HK-2 (cell line): Measurements from ENCODE around the gene TMEM209.
"Not testable (repeated sequence)": the region's sequence is repeated elsewhere in the genome, so short reads cannot be mapped to it uniquely, and the experiment has no call there.

ENCODE experiments used
- DNase-seq: peaks from one replicate; pipeline ENCODE4 v3.0.0-alpha.2; 2018; ENCODE audit not compliant: unreplicated experiment

The TMEM209 gene

DNA sequence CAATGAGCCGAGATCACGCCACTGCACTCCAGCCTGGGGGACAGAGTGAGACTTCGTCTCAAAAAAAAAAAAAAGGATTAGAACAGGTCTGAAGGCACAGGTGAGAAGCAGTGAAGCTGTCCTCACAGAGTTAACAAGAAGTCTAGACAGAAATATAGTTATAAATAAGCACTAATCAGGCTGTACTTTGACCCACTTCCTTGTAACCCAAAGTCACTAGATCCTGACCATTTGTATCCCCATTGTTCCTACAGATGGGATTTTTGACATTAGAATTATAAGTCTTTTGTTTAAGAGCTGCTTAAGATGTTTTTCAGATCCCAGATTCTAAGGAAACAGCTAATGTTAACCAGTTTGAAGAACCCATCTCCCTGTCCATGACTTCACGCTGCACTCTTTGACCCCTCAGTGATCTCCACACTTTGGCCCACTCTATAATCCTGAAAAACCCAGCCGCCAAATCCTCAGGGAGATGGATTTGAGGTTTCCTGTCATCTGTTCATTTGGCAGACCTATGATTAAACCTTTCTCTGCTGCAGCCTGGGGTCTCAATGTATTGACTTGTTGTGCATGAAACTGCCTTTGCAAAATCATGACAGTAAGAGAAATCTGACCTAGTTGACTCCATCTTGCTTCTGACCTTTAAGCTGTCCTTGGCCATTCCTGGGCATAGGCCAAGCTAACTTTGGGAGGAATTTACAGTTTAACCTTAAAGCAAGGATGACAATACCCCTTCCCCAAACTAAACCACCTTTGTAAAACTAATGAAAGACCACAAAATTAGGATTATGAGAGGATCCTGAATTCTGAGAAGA, 13.8 kb upstream of the TMEM209 start:
- DNase-seq, result no peak

GRCh38 chr7:130216750-130217149, 11.5 kb upstream of the TMEM209 start:
- DNase-seq, result no peak

- no peak for DNase-seq
Observed at GRCh38 chr7:130216025-130216424, 10.8 kb upstream of the TMEM209 start.

GRCh38 chr7:130213828-130214227, 8.6 kb upstream of the TMEM209 start:
- DNase-seq, result no peak

GRCh38 chr7:130210181-130210935, 5.2 kb upstream of the TMEM209 start:
- DNase-seq, result no peak

GRCh38 chr7:130208516-130208915, 3.3 kb upstream of the TMEM209 start:
- DNase-seq, result no peak

GRCh38 chr7:130207642-130208041, 2.4 kb upstream of the TMEM209 start, which contains the start of gene SSMEM1:
Gene SSMEM1, plus strand, starts transcription at chr7:130207860. Its CDS starts 51 bp downstream, at chr7:130207911.
- no peak for DNase-seq

- no peak for DNase-seq
Observed at GRCh38 chr7:130207033-130207432, 1.8 kb upstream of the TMEM209 start.

DNA sequence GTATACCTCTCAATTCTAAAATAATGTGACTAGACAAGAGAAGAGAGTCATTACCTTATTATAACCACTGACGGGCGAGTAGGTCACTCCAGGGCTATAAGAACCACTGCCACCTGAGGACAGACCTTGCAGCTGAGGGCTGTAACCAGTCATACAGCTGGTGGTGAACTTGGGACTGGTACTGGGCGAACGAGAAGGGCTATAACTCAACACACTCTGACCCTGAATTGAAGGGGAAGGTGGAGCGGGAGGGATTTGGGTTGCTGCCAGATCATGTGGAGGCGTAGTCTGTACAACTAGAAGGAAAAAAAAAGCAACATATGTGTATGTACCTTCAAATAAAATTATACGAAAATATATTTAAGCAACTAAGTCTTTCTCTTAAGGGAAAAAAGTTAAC, 3.4 kb downstream of the TMEM209 start:
- DNase-seq, result no peak

- DNase-seq, result no peak
Observed at GRCh38 chr7:130197094-130197493, 8.1 kb downstream of the TMEM209 start.

- DNase-seq, result no peak
Observed at GRCh38 chr7:130196476-130196875, 8.7 kb downstream of the TMEM209 start.

DNA sequence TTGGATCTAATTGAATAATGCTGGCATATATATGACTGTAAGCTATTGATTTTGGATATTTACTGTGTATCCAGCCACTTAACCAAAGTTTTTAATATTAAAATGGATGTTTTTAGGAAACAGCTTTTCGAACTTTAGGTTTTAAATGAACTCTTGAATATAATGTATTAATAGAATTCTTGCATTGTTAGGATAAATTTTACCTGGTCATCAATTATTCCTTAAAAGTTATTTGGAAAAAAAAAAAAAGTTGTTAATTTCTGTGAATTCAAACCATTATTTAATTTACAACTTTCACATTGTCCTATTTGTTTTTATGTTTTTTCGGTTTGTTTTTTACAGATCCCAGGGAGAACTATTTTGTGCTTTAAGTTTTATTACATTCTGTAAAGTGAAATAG, 9.8 kb downstream of the TMEM209 start:
- DNase-seq, result no peak

DNA sequence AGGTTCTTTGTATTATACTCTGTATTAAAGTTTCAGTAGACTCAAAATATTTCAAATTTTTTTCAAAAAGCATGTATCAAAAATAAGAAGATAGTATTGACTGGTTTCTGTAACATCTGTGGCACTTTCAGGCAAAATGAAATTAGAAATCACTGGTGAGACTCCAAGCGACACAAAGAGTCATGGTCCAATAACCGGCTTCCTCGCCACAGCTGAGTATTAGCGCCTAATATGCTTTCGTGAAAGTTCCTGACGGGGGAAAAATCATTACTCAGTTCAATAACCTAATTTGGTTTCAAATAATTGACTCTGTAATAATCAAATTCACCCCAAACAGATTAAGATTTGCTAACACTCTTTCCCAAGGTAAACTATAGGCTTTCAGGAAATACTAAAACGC, 13.4 kb downstream of the TMEM209 start:
- no peak for DNase-seq

- no peak for DNase-seq
Observed at GRCh38 chr7:130189343-130189742, 15.9 kb downstream of the TMEM209 start.

DNA sequence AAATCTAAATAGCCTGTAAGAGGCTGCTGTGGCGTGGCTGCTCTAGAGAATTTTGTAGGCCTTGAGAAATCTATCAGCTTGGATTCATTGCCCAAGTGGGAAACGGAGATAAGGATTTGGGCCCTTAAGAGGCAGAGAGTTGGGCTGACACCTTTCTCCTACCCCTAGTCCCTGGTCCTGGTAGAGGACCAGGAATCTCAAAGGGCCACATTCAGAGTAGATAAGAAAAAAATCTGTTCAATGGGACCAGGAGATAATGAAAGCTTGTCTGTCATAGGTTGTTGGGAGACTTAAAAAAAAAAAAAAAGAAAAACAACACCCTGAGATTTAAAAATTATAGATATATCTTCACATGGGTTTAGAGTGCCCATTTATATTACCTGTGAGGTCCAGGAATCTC, 17.8 kb downstream of the TMEM209 start:
- no peak for DNase-seq

DNA sequence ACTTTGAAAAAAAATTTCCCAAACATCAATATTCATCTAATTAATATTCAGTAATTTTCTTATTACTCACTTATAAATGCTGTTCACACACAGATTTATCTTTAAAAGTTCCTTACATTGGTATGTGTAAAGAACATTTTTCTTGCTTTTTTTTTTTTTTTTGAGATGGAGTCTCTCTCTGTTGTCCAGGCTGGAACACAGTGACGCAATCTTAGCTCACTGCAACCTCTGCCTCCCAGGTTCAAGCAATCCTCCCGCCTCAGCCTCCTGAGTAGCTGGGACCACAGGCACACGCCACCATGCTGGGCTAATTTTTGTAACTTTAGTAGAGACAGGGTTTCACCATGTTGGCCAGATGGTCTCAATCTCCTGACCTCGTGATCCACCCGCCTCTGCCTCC, 20.9 kb downstream of the TMEM209 start:
- not testable (repeated sequence) for DNase-seq

GRCh38 chr7:130182990-130183389, 22.2 kb downstream of the TMEM209 start:
- DNase-seq, result no peak

- DNase-seq, result no peak
Observed at GRCh38 chr7:130181263-130181605, 24.0 kb downstream of the TMEM209 start.

DNA sequence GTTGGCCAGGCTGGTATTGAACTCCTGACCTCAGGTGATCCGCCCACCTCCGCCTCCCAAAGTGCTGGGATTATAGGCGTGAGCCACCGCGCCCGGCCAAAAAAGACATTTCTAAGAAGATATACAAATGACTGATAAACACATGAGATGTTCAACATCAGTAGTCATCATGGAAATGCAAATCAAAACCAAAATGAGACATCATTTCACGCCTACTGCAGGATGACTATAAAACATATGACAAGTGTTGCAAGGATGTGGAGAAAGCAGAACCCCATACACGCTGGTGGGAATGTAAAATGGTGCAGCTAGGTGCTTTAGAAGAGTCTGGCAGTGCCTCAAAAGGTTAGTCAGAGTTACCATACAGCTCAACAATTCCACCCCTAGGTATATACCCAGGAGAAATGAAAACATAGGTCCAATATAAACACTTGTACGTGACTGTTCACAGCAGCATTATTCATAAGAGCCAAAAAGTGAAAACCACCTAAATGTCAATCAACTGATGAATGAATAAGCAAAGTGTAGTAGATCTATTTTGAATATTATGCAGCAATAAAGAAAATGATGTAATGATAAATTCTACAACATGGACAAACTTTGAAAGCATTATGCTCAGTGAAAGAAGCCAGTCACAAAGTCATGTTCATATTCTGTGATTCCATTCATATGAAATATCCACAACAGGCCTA, 24.5 kb downstream of the TMEM209 start:
- DNase-seq, result no peak

DNA sequence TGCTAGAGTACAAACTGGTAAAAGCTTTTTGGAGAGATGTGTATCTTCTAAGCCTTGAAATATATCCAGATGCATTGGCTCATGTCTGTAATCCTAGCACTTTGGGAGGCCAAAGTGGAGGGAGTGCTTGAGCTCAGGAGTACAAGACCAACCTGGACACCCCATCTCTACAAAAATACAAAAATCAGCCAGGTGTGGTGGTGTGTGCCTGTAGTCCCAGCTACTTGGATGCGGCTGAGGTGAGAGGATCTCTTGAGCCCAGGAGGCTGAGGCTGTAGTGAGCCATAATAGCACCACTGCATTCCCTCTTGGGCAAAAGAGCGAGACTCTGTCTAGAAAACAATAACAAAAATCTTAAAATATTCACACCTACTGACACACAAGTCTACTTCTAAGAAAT, 25.6 kb downstream of the TMEM209 start:
- DNase-seq, result no peak

DNA sequence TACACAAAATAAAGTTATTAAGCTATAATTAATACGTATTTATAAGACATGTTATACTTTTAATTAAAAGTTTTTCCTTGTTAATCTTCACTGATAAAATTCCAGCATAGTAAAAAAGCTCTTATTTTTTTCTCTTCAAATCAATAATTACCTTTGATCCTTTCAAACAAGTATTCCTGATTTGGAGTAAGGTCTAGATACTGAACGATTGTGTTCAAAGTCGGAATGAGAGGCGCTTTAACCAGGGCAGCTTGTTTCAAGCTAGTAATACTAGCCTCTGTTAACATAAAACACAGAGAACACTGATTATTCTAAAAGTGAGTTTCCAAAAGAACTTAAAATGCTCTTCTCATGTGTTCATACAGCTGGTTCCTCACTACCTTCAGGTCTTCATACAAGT, 27.0 kb downstream of the TMEM209 start:
- DNase-seq, result no peak

DNA sequence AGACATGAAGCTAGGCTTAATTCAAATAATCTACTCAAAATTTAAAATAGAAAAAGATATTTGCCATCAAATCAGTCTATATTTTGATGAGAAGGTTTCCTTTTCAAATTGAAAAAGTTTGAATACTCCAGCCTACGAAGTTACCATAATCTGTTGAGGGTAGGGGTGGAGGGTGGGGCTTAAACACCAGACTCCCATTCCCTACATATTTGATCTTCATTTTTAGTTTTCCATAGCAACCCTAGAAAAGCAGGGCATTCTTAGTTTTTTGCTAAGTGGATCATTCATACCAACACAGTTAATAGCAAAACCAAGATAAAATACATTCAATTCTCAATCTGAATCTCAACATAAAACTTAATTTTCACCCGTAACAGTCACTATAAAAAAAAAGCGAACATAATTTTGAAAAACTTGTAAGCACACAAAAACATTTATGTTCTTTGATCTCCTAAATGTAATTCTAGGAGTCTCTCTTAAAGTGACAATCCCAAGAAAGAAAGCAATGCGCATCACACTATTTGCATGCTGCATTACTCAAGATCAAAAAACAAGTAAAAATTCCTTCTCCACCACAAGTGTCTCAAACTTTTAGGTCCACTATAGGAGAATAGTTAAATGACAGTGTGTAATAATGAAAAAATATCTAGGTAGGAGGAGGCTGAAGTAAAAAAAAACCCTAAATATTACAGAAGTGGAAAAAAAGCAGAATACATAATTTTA, 30.8 kb downstream of the TMEM209 start:
- no peak for DNase-seq
